SK-N-SH (cell line): Measurements from ENCODE around the gene LLGL2. TPM values are rescaled to one million over a fixed set of nuclear protein-coding genes. Genes with fewer than 3 reads are reported as not detected.

Experiments used
- CTCF ChIA-PET: fragments of 300-600, 350-600 bp; formaldehyde crosslinking; extraction: SDS; loops from one replicate; lab custom pipeline; 2021; lab: Yijun Ruan, JAX
- POLR2A ChIA-PET: fragments of 350-600 bp; sonication (Branson Sonifier 250); formaldehyde crosslinking; extraction: SDS; loops from one replicate; lab custom pipeline; 2020; ENCODE audit warnings: antibody characterized with exemption, inconsistent platforms; lab: Yijun Ruan, JAX
- DNase-seq: peaks from one replicate; pipeline ENCODE4 v3.0.0; 2012
- H2AFZ ChIP-seq: fragments of 200-600 bp; sonication (generic); 2 replicates; pipeline ENCODE4 v1.8.1; 2016; ENCODE audit warnings: antibody characterized with exemption, mild to moderate bottlenecking, low read depth
- H3F3A ChIP-seq: fragments of 200-600 bp; sonication (generic); replicated peaks from 2 replicates; pipeline ENCODE3; 2016; ENCODE audit warnings: antibody characterized with exemption, mild to moderate bottlenecking; ENCODE audit not compliant: insufficient read depth
- H3K27ac ChIP-seq, 2 experiments: fragments of 200-500 bp in 1 of 2; fragments of 200-600 bp in 1 of 2; sonication (Bioruptor generic) in 1 of 2; sonication (generic), shearing (Covaris generic) in 1 of 2; 2 replicates each; pipeline versions ENCODE4 v1.5.1 to v1.6.1; 2014 to 2016; ENCODE audit warnings: low read depth in 2 of 2, inconsistent platforms in 1 of 2, low read length in 1 of 2, mild to moderate bottlenecking in 1 of 2, mixed read lengths in 1 of 2
- H3K27me3 ChIP-seq: fragments of 200-600 bp; sonication (generic), shearing (Covaris generic); 2 replicates; pipeline ENCODE4 v1.6.1; 2016; ENCODE audit warnings: mixed run types; ENCODE audit not compliant: insufficient read depth
- H3K36me3 ChIP-seq, 2 experiments: fragments of 200-500 bp in 1 of 2; fragments of 200-600 bp in 1 of 2; sonication (Bioruptor generic) in 1 of 2; sonication (generic) in 1 of 2; replicated peaks in 1 of 2; 2 replicates each; pipeline versions ENCODE3 to v1.5.1; 2014 to 2016; ENCODE audit warnings: low read length in 1 of 2, mild to moderate bottlenecking in 1 of 2; ENCODE audit not compliant: insufficient read depth in 2 of 2, control insufficient read depth in 1 of 2
- H3K4me1 ChIP-seq, 2 experiments: fragments of 200-500 bp in 1 of 2; fragments of 200-600 bp in 1 of 2; sonication (Bioruptor generic) in 1 of 2; sonication (generic), shearing (Covaris generic) in 1 of 2; 2 replicates each; pipeline versions ENCODE4 v1.5.1 to v1.6.1; 2014 to 2016; ENCODE audit warnings: low read depth in 1 of 2, low read length in 1 of 2, mixed run types in 1 of 2; ENCODE audit not compliant: insufficient read depth in 2 of 2, control insufficient read depth in 1 of 2
- H3K4me2 ChIP-seq: fragments of 200-600 bp; sonication (generic), shearing (Covaris generic); 2 replicates; pipeline ENCODE4 v1.6.1; 2017; ENCODE audit warnings: mixed run types
- H3K4me3 ChIP-seq, 2 experiments: fragments of 200-500 bp in 1 of 2; fragments of 200-600 bp in 1 of 2; sonication (Bioruptor generic) in 1 of 2; sonication (generic), shearing (Covaris generic) in 1 of 2; 2 replicates each; pipeline versions ENCODE4 v1.5.1 to v1.8.1; 2014 to 2016; ENCODE audit warnings: low read depth in 2 of 2, inconsistent platforms in 1 of 2, low read length in 1 of 2, mild to moderate bottlenecking in 1 of 2, mixed read lengths in 1 of 2, moderate library complexity in 1 of 2
- H3K79me2 ChIP-seq: fragments of 200-600 bp; sonication (generic); 2 replicates; pipeline ENCODE4 v1.8.1; 2017; ENCODE audit warnings: mild to moderate bottlenecking; ENCODE audit not compliant: insufficient read depth
- H3K9ac ChIP-seq: fragments of 200-600 bp; sonication (generic); 2 replicates; pipeline ENCODE4 v1.6.1; 2017; ENCODE audit warnings: mixed run types
- H3K9me2 ChIP-seq: fragments of 200-600 bp; sonication (generic); 2 replicates; pipeline ENCODE4 v1.6.1; 2017; ENCODE audit warnings: mixed run types
- H3K9me3 ChIP-seq: fragments of 200-600 bp; sonication (generic); 2 replicates; pipeline ENCODE4 v1.6.1; 2017; ENCODE audit warnings: mixed run types, mild to moderate bottlenecking, moderate library complexity
- H4K20me1 ChIP-seq: fragments of 200-600 bp; sonication (generic); 2 replicates; pipeline ENCODE4 v1.6.1; 2017; ENCODE audit warnings: mild to moderate bottlenecking, mixed run types; ENCODE audit not compliant: insufficient read depth
- FOSL2 ChIP-seq: IDR thresholded peaks from 2 replicates; pipeline ENCODE4 v1.4.0; 2012; ENCODE audit warnings: low read depth, mild to moderate bottlenecking, moderate library complexity, borderline replicate concordance
- FOXJ3 ChIP-seq: sonication (generic); formaldehyde crosslinking; IDR thresholded peaks from 2 replicates; pipeline ENCODE4 v1.5.1; 2020; ENCODE audit warnings: mild to moderate bottlenecking, missing genetic modification reagents
- FOXM1 ChIP-seq: IDR thresholded peaks from 2 replicates; pipeline ENCODE4 v1.4.0; 2012; ENCODE audit warnings: low read depth, mild to moderate bottlenecking
- GABPA ChIP-seq: IDR thresholded peaks from 2 replicates; pipeline ENCODE4 v1.4.0; 2012; ENCODE audit warnings: low read depth, mild to moderate bottlenecking
- GATA2 ChIP-seq: sonication (generic); formaldehyde crosslinking; IDR thresholded peaks from 2 replicates; pipeline ENCODE4 v1.5.0; 2020; ENCODE audit warnings: mild to moderate bottlenecking, missing genetic modification reagents
- JUND ChIP-seq: IDR thresholded peaks from 2 replicates; pipeline ENCODE4 v1.4.0; 2012
- NFIC ChIP-seq: IDR thresholded peaks from 2 replicates; pipeline ENCODE4 v1.4.0; 2012; ENCODE audit warnings: borderline replicate concordance
- PBX3 ChIP-seq: IDR thresholded peaks from 2 replicates; pipeline ENCODE4; 2012
- RAD21 ChIP-seq: IDR thresholded peaks from 2 replicates; pipeline ENCODE4 v1.6.1; 2012; ENCODE audit warnings: mild to moderate bottlenecking, low read length
- RCOR1 ChIP-seq: fragments of 150-350 bp; IDR thresholded peaks from 2 replicates; pipeline ENCODE4 v1.6.1; 2017; ENCODE audit warnings: antibody characterized with exemption, low read length
- REST ChIP-seq: IDR thresholded peaks from 2 replicates; pipeline ENCODE4 v1.6.1; 2012; ENCODE audit warnings: mild to moderate bottlenecking, low read depth, low read length, moderate library complexity
- RXRA ChIP-seq: IDR thresholded peaks from 2 replicates; pipeline ENCODE4 v1.4.0; 2012; ENCODE audit warnings: low read depth, mild to moderate bottlenecking, borderline replicate concordance
- SIN3A ChIP-seq: IDR thresholded peaks from 2 replicates; pipeline ENCODE4 v1.6.1; 2012; ENCODE audit warnings: low read depth, mild to moderate bottlenecking, low read length, moderate library complexity, borderline replicate concordance
- SMC3 ChIP-seq: IDR thresholded peaks from 2 replicates; pipeline ENCODE4 v1.6.1; 2012; ENCODE audit warnings: low read depth, low read length, improper control_type of control experiment
- TAF1 ChIP-seq: IDR thresholded peaks from 2 replicates; pipeline ENCODE4 v1.6.1; 2012; ENCODE audit warnings: low read depth, mild to moderate bottlenecking, low read length, moderate library complexity, borderline replicate concordance
- YY1 ChIP-seq: IDR thresholded peaks from 2 replicates; pipeline ENCODE4 v1.4.0; 2012; ENCODE audit warnings: low read depth, mild to moderate bottlenecking
- WGBS: methylation state at CpG from one replicate; pipeline ENCODE4 v1.1.6; 2017; ENCODE audit warnings: low lambda C conversion rate; 5-methylcytosine and 5-hydroxymethylcytosine counted together
- polyA plus RNA-seq, 3 experiments: library from polyadenylated mRNA; depleted of rRNA; stranded (reverse); fragments of >200 nt; gene quantifications; 2 replicates each; pipeline ENCODE4 v1.2.3, GENCODE V29; 2012
- TF ChIP-seq, protein P1 (sequence below): IDR thresholded peaks from 2 replicates; pipeline ENCODE4 v1.4.0; 2012; ENCODE audit warnings: low read depth
- TF ChIP-seq, protein P2 (sequence below): fragments of 150-350 bp; IDR thresholded peaks from 2 replicates; pipeline ENCODE4 v1.6.1; 2016; ENCODE audit warnings: mild to moderate bottlenecking, low read depth, low read length
- TF ChIP-seq, protein P3 (sequence below): IDR thresholded peaks from 2 replicates; pipeline ENCODE4 v1.4.0; 2012; ENCODE audit warnings: low read depth, borderline replicate concordance

Gene LLGL2
- polyA plus RNA-seq, 1 of the 3 experiments (the other 2 are of a cell fraction) = 6.7 TPM

DNA sequence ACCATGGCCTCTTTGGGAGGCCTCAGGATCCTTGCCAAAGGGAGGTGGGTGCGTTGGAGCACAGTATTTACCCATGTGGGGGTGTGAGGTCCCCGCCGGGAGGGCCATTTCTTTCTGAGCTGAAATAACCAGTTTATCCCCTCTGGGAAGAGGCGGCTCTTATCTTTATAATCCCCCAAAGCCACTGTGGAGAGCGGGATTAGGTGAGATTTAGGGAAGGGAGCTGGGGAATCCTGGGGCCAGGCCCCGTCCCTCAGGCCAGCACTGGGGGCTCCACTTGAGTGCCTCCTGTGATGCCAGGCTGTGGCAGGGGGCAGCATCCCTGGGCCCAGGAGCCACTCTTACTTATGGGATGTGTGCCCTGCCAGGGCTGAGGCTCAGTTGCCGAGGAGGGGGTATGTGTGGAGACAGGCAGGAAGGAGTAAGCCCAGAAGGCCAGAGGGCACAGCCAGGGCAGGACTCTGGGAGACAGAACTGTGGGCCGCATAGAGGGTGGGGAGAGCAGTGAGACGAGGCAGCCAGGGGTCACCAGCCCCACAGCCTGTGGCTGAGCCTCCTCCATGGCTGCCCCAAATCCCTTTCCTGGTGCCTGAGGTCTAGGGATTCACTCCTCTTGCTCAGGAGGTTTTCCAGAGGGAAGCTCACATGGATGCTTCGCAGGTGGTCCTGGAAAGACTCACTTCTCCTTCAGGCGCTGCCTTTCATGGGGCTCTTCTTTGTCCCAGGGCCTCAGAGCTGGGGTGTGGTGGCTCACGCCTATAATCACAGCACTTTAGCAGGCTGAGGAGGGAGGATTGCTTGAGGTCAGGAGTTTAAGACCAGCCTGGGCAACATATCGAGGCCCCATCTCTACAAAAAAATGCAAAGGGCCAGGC, 44.1 kb upstream of the LLGL2 start (continued):
- TF ChIP-seq PBX3 (no peak), REST (no peak), TAF1 (no peak), YY1 (no peak), GATA2 (CRISPR knock-in tag) (no peak)
- TF ChIP-seq, protein P1, sequence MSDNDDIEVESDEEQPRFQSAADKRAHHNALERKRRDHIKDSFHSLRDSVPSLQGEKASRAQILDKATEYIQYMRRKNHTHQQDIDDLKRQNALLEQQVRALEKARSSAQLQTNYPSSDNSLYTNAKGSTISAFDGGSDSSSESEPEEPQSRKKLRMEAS = no peak

DNA sequence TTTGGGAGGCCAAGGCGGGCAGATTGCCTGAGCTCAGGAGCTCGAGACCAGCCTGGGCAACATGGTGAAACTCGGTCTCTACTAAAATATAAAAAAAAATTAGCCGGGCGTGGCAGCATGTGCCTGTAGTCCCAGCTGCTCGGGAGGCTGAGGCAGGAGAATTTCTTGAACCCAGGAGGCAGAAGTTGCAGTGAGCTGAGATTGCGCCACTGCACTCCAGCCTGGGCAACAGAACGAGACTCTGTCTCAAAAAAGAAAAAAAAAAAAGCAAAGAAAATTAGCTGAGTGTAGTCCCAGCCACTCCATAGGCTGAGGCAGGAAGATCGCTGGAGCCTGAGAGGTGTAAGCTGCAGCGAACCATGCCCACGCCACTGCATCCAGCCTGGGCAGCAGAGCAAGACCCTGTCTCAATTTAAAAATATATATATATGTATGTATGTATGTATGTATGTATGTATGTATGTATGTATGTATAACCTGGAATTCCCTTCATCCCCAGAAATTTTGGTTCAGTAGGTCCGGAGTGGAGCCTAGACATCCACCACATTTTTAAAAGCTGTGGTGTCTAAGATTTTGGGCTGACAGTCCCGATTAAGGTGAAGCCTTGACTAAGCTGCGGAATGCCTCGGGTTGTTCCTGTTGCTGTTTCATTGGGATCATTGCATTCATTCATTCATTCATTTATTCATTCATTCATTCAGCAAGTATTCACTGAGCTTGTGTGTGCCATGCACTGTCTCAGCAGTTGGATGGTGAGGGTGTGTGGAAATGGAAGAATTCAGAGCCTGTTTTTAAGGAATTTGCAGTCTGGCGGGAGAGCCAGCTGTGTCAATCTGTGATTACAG, 43.2 kb upstream of the LLGL2 start:
- no peaks in the 10 kb centered on the region for H3K9me3 ChIP-seq
- H3K36me3 ChIP-seq = peaks cover 5 to 6% of the 10 kb centered on the region in 2 experiments
- H3K9me2 ChIP-seq = no peaks in the 10 kb centered on the region
- H3K27ac ChIP-seq = no peak overlapping the region
- H3K4me1 ChIP-seq = peaks cover 0 to 3% of the 10 kb centered on the region in 2 experiments; a peak in 1 of 4 replicates
- DNase-seq = no peak
- H3K79me2 ChIP-seq = peaks cover 19% of the 10 kb centered on the region; the same call in 1 of the 2 replicates
- no peaks in the 10 kb centered on the region for H3K27me3 ChIP-seq
- no peak overlapping the region for H3K9ac ChIP-seq
- ChIA-PET CTCF (interaction anchor here (0.8 to 2.1 kb wide), 5 partner anchors 17 to 57 kb away, joined by 3 to 6 read pairs (median 4); partner anchors contain the start of gene TSEN54), POLR2A (interaction anchor here (0.5 to 0.6 kb wide), 2 partner anchors 15 to 410 kb away, joined by 3 to 4 read pairs; no protein-coding TSS in a partner anchor)
- no peak overlapping the region for H2AFZ ChIP-seq
- H4K20me1 ChIP-seq = peaks cover 26% of the 10 kb centered on the region
- H3K4me3 ChIP-seq = no peak overlapping the region
- whole genome bisulfite sequencing = 93% methylated on average over 16 of the region's 16 CpGs
- no peaks in the 10 kb centered on the region for H3F3A ChIP-seq
- H3K4me2 ChIP-seq = no peak overlapping the region
- TF ChIP-seq FOXJ3 (CRISPR knock-in tag) = no peak
- TF ChIP-seq, protein P2, sequence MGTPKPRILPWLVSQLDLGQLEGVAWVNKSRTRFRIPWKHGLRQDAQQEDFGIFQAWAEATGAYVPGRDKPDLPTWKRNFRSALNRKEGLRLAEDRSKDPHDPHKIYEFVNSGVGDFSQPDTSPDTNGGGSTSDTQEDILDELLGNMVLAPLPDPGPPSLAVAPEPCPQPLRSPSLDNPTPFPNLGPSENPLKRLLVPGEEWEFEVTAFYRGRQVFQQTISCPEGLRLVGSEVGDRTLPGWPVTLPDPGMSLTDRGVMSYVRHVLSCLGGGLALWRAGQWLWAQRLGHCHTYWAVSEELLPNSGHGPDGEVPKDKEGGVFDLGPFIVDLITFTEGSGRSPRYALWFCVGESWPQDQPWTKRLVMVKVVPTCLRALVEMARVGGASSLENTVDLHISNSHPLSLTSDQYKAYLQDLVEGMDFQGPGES = no peak
- TF ChIP-seq GABPA = no peak
- TF ChIP-seq JUND = no peak
- TF ChIP-seq SIN3A = no peak
- no peak for TF ChIP-seq RAD21
- TF ChIP-seq NFIC = no peak
- TF ChIP-seq, protein P3, sequence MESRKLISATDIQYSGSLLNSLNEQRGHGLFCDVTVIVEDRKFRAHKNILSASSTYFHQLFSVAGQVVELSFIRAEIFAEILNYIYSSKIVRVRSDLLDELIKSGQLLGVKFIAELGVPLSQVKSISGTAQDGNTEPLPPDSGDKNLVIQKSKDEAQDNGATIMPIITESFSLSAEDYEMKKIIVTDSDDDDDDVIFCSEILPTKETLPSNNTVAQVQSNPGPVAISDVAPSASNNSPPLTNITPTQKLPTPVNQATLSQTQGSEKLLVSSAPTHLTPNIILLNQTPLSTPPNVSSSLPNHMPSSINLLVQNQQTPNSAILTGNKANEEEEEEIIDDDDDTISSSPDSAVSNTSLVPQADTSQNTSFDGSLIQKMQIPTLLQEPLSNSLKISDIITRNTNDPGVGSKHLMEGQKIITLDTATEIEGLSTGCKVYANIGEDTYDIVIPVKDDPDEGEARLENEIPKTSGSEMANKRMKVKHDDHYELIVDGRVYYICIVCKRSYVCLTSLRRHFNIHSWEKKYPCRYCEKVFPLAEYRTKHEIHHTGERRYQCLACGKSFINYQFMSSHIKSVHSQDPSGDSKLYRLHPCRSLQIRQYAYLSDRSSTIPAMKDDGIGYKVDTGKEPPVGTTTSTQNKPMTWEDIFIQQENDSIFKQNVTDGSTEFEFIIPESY = no peak
- TF ChIP-seq, protein P1 = no peak
- no peak for TF ChIP-seq RCOR1
- TF ChIP-seq GATA2 (CRISPR knock-in tag) = no peak
- no peak for TF ChIP-seq FOSL2
- no peak for TF ChIP-seq RXRA
- TF ChIP-seq FOXM1 = no peak
- no peak for TF ChIP-seq SMC3
